Measurements from ENCODE around the gene DGKH.

DNA sequence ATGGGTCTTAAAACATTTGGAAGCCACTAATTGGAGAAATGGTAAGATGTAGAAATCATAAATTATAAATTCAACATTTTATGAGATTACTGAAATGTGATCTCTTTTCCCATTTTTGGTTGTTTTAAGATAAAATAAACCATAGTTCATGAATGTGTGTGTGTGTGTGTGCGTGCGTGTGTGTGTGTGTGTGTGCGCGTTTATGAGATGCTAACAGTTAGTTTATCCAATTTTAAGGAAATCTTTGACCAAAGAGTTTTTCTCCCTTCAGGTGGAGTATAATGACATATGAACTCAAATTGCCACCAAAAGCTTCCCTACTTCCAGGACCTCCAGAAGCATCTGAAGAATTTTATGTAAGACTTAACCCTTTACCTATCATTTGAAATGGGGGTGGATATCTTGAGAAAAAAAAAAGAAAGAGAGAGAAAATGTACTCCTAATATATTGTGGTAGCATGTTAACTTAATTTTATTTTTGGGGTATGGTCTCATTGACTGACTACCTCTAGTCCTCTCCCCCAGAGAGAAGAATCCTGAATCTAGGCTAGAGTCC is 125.4 kb downstream of the DGKH start:
- TF ChIP-seq POLR2AphosphoS5 (IDR thresholded peaks at IDR 0.05), result no peak
- TF ChIP-seq, protein P1, sequence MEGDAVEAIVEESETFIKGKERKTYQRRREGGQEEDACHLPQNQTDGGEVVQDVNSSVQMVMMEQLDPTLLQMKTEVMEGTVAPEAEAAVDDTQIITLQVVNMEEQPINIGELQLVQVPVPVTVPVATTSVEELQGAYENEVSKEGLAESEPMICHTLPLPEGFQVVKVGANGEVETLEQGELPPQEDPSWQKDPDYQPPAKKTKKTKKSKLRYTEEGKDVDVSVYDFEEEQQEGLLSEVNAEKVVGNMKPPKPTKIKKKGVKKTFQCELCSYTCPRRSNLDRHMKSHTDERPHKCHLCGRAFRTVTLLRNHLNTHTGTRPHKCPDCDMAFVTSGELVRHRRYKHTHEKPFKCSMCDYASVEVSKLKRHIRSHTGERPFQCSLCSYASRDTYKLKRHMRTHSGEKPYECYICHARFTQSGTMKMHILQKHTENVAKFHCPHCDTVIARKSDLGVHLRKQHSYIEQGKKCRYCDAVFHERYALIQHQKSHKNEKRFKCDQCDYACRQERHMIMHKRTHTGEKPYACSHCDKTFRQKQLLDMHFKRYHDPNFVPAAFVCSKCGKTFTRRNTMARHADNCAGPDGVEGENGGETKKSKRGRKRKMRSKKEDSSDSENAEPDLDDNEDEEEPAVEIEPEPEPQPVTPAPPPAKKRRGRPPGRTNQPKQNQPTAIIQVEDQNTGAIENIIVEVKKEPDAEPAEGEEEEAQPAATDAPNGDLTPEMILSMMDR (IDR thresholded peaks at IDR 0.05), result no peak
- TF ChIP-seq POLR2A (IDR thresholded peaks at IDR 0.05), result no peak
- TF ChIP-seq EP300 (IDR thresholded peaks at IDR 0.05), result no peak
